PC-3 (cell line): ENCODE data around the gene RAB17.

ENCODE experiments used
- CTCF ChIP-seq: fragments of 300-600 bp; sonication (generic); conservative IDR thresholded peaks from 2 replicates; pipeline ENCODE4 v1.5.1; 2017; ENCODE audit warnings: antibody characterized with exemption, low read depth, mild to moderate bottlenecking, low read length
- EZH2 ChIP-seq: fragments of 300-600 bp; sonication (generic); IDR thresholded peaks from one replicate; pipeline ENCODE4 v1.6.1; 2017; ENCODE audit warnings: antibody characterized with exemption, mild to moderate bottlenecking, low read length; ENCODE audit not compliant: unreplicated experiment

GRCh38 chr2:237567276-237568029 is 23.1 kb downstream of the RAB17 start:
- TF ChIP-seq EZH2: no peak
- TF ChIP-seq CTCF: no peak
